Ishikawa (cell line): ENCODE data around the gene SLCO4A1.

Source experiments
- CEBPB ChIP-seq: IDR thresholded peaks from 2 replicates; pipeline ENCODE4 v1.6.1; 2012
- CREB1 ChIP-seq: IDR thresholded peaks from 2 replicates; pipeline ENCODE4 v1.6.1; 2012; ENCODE audit warnings: low read depth
- RAD21 ChIP-seq: IDR thresholded peaks from 2 replicates; pipeline ENCODE4 v1.6.1; 2012; ENCODE audit warnings: low read depth
- REST ChIP-seq: IDR thresholded peaks from 2 replicates; pipeline ENCODE4 v1.6.1; 2012; ENCODE audit warnings: low read depth, mild to moderate bottlenecking
- TAF1 ChIP-seq: IDR thresholded peaks from 2 replicates; pipeline ENCODE4 v1.6.1; 2012; ENCODE audit warnings: low read depth, mild to moderate bottlenecking
- YY1 ChIP-seq: IDR thresholded peaks from 2 replicates; pipeline ENCODE4 v1.6.1; 2012; ENCODE audit warnings: low read depth
- TF ChIP-seq, protein P1 (sequence below): IDR thresholded peaks from 2 replicates; pipeline ENCODE4 v1.6.1; 2012

- TF ChIP-seq, protein P1, sequence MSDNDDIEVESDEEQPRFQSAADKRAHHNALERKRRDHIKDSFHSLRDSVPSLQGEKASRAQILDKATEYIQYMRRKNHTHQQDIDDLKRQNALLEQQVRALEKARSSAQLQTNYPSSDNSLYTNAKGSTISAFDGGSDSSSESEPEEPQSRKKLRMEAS, result no peak
- TF ChIP-seq TAF1, result no peak
- no peak for TF ChIP-seq RAD21
- no peak for TF ChIP-seq CEBPB
- no peak for TF ChIP-seq REST
- TF ChIP-seq YY1, result no peak
- no peak for TF ChIP-seq CREB1
Observed at GRCh38 chr20:62677678-62678077, 35.4 kb downstream of the SLCO4A1 start.
